Measurements from ENCODE around the gene TLE1. TPM values are rescaled to one million over a fixed set of nuclear protein-coding genes. Genes with fewer than 3 reads are reported as not detected.

Gene TLE1
- total RNA-seq, 1 experiment from 2014 or later = 17.3 TPM

GRCh38 chr9:81626511-81626910, 62.8 kb downstream of the TLE1 start:
- no TSS peak for BruUV-seq (replicated peaks)
- Histone ChIP-seq H3K4me3 (replicated peaks in 1 of 2; ENCODE audit: low read depth in 1 of 2, low read length in 2 of 2) (no peak overlapping the region), H3K9me3 (ENCODE audit: control insufficient read depth in 1 of 2, insufficient read depth in 1 of 2, low read depth in 1 of 2, low read length in 2 of 2) (no peaks in the 10 kb centered on the region), H3K9me2 (ENCODE audit: insufficient read depth) (no peaks in the 10 kb centered on the region), H3K79me2 (ENCODE audit: insufficient read depth, low read length) (no peaks in the 10 kb centered on the region), H3K9ac (ENCODE audit: low read length) (no peak overlapping the region), H3K27me3 (ENCODE audit: insufficient read depth, low read length) (no peaks in the 10 kb centered on the region), H3K36me3 (ENCODE audit: control insufficient read depth in 1 of 2, insufficient read depth in 2 of 2, low read length in 2 of 2) (no peaks in the 10 kb centered on the region), H3K4me2 (ENCODE audit: low read length) (0 out of 2 replicates have a peak overlapping the region, but pooled peaks have one; percentile 8), H3K4me1 (ENCODE audit: control insufficient read depth in 1 of 2, insufficient read depth in 2 of 2, low read length in 2 of 2) (peaks cover 0 to 12% of the 10 kb centered on the region in 2 experiments; a peak in 1 of 4 replicates), H2AFZ (ENCODE audit: low read depth, low read length, poor library complexity, severe bottlenecking) (no peak overlapping the region), H3K27ac (ENCODE audit: low read depth, low read length) (no peak overlapping the region), H4K20me1 (ENCODE audit: insufficient read depth) (no peaks in the 10 kb centered on the region)
- ATAC-seq = peak; percentile 50; the same call in 1 of the 2 replicates
- peak; percentile 7 for DNase-seq (ENCODE audit: low read depth, low spot score)
- intact Hi-C loops (cut with micrococcal nuclease) = no loop called here
- CTCF ChIA-PET = no interaction called here
- POLR2A ChIA-PET = no interaction called here
- RAD21 ChIA-PET (ENCODE audit: low non-redundant PET in 1 of 2, low total read pairs in 2 of 2, uncharacterized antibody in 2 of 2, unreplicated experiment in 2 of 2) = no interaction called here
- TF ChIP-seq JUND (IDR thresholded peaks at IDR 0.05) = no peak; the same call in 1 of the 2 replicates

GRCh38 chr9:81625969-81626368, 63.4 kb downstream of the TLE1 start:
- Histone ChIP-seq H3K9ac (ENCODE audit: low read length) (no peak overlapping the region), H4K20me1 (ENCODE audit: insufficient read depth) (no peaks in the 10 kb centered on the region), H3K9me2 (ENCODE audit: insufficient read depth) (no peaks in the 10 kb centered on the region), H3K4me3 (replicated peaks in 1 of 2; ENCODE audit: low read depth in 1 of 2, low read length in 2 of 2) (no peak overlapping the region), H3K27ac (ENCODE audit: low read depth, low read length) (no peak overlapping the region), H3K36me3 (ENCODE audit: control insufficient read depth in 1 of 2, insufficient read depth in 2 of 2, low read length in 2 of 2) (no peaks in the 10 kb centered on the region), H3K79me2 (ENCODE audit: insufficient read depth, low read length) (no peaks in the 10 kb centered on the region), H3K4me1 (ENCODE audit: control insufficient read depth in 1 of 2, insufficient read depth in 2 of 2, low read length in 2 of 2) (peaks cover 0 to 12% of the 10 kb centered on the region in 2 experiments; a peak in 1 of 4 replicates), H3K9me3 (ENCODE audit: control insufficient read depth in 1 of 2, insufficient read depth in 1 of 2, low read depth in 1 of 2, low read length in 2 of 2) (no peaks in the 10 kb centered on the region), H3K27me3 (ENCODE audit: insufficient read depth, low read length) (no peaks in the 10 kb centered on the region), H3K4me2 (ENCODE audit: low read length) (no peak overlapping the region), H2AFZ (ENCODE audit: low read depth, low read length, poor library complexity, severe bottlenecking) (no peak overlapping the region)
- POLR2A ChIA-PET = no interaction called here
- no TSS peak for BruUV-seq (replicated peaks)
- ATAC-seq (no peak), DNase-seq (ENCODE audit: low read depth, low spot score) (no peak)
- intact Hi-C loops (cut with micrococcal nuclease) = no loop called here
- RAD21 ChIA-PET (ENCODE audit: low non-redundant PET in 1 of 2, low total read pairs in 2 of 2, uncharacterized antibody in 2 of 2, unreplicated experiment in 2 of 2) = no interaction called here
- CTCF ChIA-PET = no interaction called here
- TF ChIP-seq REST (IDR thresholded peaks at IDR 0.05; ENCODE audit: low read depth) = no peak
- TF ChIP-seq MAX (IDR thresholded peaks at IDR 0.05) = no peak
- TF ChIP-seq SP1 (IDR thresholded peaks at IDR 0.05; ENCODE audit: low read depth) = no peak
- no peak for TF ChIP-seq CTCF (IDR thresholded peaks at IDR 0.05 in 2 of 3, conservative IDR thresholded peaks at IDR 0.05 in 1 of 3; ENCODE audit: borderline replicate concordance in 1 of 3, insufficient read depth in 1 of 3, low read depth in 2 of 3, low read length in 2 of 3)
- no peak for TF ChIP-seq ZFX (IDR thresholded peaks at IDR 0.05)
- no peak for TF ChIP-seq TCF7L2 (IDR thresholded peaks at IDR 0.05; ENCODE audit: borderline replicate concordance, extremely low read depth, insufficient read depth, insufficient read length)
- TF ChIP-seq YY1 (IDR thresholded peaks at IDR 0.05; ENCODE audit: extremely low read depth, insufficient replicate concordance, low read depth, low read length) = no peak
- no peak for TF ChIP-seq RAD21 (IDR thresholded peaks at IDR 0.05; ENCODE audit: low read depth)
- no peak for TF ChIP-seq CBX3 (IDR thresholded peaks at IDR 0.05; ENCODE audit: low read depth)
- TF ChIP-seq EZH2 (IDR thresholded peaks at IDR 0.05) = no peak
- no peak for TF ChIP-seq EZH2phosphoT487 (IDR thresholded peaks at IDR 0.05; ENCODE audit: borderline replicate concordance)
- TF ChIP-seq FOSL1 (IDR thresholded peaks at IDR 0.05; ENCODE audit: low read depth) = no peak
- TF ChIP-seq CEBPB (IDR thresholded peaks at IDR 0.05; ENCODE audit: low read depth) = no peak
- TF ChIP-seq ATF3 (IDR thresholded peaks at IDR 0.05) = no peak

Data from HCT116 (cell line).